AG09319 (cell line): Measurements from ENCODE around the gene BASP1.

Experiments
- DNase-seq: peaks from one replicate; pipeline ENCODE4 v3.0.0-alpha.2; 2010; ENCODE audit warnings: low read depth; ENCODE audit errors: extremely low read depth
- TF ChIP-seq, protein P1 (sequence below): IDR thresholded peaks from 2 replicates; pipeline ENCODE4 v1.5.1; 2011; ENCODE audit warnings: low read depth, mild to moderate bottlenecking, inconsistent platforms, low read length, moderate library complexity

BASP1 gene

DNA sequence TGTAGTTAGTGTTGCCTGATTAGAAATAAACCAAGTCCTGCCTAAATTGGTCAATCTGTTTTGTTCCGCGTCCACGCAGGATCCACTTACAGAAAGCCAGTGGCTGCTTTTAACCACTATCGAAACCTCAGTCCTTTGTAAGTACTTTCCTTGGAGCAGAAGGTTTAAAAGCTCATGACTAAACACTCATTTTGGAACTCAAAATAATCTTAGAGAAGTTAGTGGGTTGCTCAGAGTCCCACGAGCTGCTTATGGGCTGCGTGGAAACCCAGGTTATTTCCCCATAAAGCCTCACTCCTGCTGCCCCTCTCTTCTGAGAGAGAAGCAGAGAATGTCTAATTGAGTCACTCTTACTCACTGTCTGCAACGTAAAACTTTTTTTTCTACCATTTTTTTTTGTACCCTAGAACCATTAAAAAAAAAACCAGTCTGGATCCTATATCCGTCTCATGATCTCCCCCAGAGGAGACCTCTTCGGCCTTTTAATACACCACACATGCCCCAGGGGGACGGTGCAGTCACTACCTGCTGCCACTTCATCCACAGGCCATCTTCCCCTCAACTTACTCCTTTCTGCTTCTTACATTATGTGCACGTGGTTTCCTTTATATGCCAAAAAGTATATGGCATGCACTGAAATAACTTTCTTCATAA lies 7.6 kb downstream of the BASP1 start:
- DNase-seq, result no peak
- TF ChIP-seq, protein P1, sequence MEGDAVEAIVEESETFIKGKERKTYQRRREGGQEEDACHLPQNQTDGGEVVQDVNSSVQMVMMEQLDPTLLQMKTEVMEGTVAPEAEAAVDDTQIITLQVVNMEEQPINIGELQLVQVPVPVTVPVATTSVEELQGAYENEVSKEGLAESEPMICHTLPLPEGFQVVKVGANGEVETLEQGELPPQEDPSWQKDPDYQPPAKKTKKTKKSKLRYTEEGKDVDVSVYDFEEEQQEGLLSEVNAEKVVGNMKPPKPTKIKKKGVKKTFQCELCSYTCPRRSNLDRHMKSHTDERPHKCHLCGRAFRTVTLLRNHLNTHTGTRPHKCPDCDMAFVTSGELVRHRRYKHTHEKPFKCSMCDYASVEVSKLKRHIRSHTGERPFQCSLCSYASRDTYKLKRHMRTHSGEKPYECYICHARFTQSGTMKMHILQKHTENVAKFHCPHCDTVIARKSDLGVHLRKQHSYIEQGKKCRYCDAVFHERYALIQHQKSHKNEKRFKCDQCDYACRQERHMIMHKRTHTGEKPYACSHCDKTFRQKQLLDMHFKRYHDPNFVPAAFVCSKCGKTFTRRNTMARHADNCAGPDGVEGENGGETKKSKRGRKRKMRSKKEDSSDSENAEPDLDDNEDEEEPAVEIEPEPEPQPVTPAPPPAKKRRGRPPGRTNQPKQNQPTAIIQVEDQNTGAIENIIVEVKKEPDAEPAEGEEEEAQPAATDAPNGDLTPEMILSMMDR, result no peak

DNA sequence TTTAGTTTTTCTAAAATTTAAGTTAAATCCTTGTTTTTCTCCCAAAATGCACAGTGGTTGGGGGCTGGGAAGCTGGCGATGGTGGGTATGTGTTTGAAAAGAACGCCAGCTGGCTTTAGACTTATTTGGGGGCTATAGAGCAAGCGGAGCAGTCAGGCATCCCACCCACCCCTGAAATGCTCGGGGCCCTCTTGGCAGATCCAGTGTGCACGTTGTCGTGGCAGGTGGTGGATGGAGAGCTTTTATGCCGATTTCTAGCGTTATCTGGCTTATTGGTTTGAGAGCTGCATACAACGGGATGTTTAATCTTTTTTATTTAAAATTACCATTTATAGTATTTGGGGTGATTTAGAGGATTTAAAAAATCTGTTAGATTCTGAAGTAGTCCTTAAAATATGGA lies 8.1 kb downstream of the BASP1 start:
- TF ChIP-seq, protein P1, result no peak
- no peak for DNase-seq

DNA sequence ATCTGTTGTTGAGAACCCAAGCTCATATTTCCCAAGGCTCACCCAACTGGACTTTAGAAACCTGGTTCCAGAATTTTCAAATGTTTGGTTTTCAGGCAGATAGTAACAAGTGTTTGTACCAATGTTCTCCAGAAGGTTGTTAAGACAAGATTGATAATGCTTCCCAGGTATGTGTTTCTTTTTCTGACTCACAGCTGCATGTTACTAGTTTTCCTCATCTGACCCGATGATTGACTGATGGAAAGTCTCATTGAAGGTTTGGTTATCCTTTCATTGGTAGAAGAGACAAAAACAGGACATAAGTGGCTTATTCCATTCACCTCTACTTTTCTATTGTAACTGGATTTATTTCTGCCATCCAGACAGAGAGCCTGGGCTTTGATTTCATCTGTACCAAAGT lies 10.4 kb downstream of the BASP1 start:
- TF ChIP-seq, protein P1, result no peak
- DNase-seq, result no peak

DNA sequence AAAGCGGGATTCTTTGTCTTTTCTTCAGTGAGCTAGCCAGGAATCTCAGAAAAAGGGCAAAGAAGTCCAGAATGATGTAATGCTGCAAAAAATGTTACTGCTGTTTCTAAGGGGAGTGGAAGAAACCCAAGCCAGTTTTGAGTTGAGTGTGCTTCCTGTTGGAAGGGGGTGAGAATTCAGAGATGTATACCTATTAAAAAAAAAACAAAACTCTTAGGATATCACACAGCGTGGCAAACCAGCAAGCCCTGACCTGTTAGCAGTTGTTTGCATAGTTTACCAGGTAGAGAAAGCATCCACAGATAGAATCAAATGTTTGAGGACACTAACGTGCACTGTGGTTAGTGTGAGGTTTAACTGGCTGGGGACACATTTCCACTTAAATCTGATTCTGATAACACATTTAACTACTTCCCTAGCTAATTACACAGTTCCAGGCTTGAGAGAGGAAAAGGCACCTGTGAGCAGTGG lies 11.4 kb downstream of the BASP1 start:
- no peak for DNase-seq
- TF ChIP-seq, protein P1, result no peak

DNA sequence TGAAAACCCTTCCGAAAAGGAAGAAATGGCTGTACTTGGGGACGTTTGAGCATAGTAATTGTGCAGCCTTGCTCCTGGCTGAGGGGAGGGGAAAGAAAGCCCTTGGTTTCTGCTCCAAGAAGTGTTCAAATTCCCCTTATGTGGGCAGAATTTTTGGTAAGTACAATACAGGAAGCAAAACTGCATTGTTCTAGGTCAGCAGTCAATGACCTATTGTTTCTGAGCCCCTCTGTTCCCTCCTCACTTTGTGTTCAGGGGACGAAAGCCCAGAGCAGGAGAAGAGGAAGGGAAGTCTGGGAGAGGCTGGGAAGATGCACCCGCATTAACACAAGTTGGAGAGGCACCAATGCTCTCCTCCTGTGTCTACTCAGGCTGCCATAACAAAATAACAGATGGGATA lies 11.9 kb downstream of the BASP1 start:
- DNase-seq, result no peak
- TF ChIP-seq, protein P1, result no peak

DNA sequence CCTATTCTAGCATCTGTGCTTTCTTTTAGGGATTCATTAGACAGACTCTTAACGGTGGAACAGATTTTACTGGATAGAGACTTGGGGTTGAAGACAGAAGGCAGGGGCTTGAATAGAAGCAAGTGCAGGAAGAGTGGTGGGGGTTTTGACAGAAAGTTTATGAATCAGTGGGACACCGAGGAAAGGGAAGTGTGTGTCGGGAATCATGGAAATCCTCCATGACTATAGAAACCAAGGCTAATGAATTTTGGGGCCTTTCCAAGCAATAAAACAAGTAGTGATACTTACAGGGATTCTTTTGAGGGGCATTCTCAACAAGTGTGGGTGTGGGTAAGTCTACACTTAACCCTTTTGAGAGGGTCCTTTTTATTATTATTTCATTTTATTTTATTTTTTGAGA lies 12.8 kb downstream of the BASP1 start:
- TF ChIP-seq, protein P1, result no peak
- DNase-seq, result no peak

DNA sequence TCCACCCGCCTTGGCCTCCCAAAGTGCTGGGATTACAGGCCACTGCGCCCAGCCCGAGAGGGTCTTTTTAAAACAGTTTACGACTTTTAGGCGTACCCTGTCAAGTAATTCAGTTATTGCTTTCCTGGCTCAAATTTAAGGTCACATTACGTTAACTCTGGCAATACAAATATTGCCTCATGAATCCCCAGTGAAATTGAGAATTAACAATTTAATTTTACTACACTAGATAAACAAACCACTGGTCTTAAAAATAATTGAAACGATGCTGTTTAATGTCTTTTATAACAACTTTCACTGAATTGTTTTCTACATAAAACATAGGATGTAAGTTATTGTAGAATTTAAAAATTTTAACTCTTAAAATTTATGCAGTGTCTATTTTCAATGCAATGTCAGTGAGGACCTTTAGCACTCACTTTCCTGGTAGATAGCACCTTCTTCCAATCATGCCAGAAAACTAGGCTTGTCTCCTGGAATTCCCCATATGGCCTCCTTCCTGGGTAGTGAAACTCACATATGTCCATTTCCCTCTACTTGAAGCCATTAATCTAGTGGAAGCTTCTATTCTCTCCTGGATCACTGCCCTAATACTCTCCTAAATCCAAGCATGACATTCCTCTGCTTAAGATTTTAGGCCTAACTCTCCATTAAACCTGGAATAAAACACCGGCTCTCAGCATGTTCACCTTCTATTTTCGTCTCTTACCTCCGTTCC lies 13.5 kb downstream of the BASP1 start:
- no peak for DNase-seq
- TF ChIP-seq, protein P1, result no peak
